SU-DHL-6 (cell line): ENCODE measurements around the gene CLCF1.

ENCODE experiments used
- EZH2phosphoT487 ChIP-seq: fragments of 200-600 bp; sonication (generic), shearing (Covaris generic); conservative IDR thresholded peaks from 2 replicates; pipeline ENCODE4 v1.6.1; 2018; ENCODE audit warnings: mild to moderate bottlenecking, antibody characterized with exemption, low read length, moderate library complexity, mixed read lengths
- TF ChIP-seq, protein P1 (sequence below): fragments of 200-600 bp; sonication (generic); IDR thresholded peaks from one replicate; pipeline ENCODE4 v1.5.1; 2017; ENCODE audit warnings: antibody characterized with exemption, mild to moderate bottlenecking, low read length, moderate library complexity; ENCODE audit not compliant: insufficient read depth, poor library complexity, severe bottlenecking

- TF ChIP-seq, protein P1, sequence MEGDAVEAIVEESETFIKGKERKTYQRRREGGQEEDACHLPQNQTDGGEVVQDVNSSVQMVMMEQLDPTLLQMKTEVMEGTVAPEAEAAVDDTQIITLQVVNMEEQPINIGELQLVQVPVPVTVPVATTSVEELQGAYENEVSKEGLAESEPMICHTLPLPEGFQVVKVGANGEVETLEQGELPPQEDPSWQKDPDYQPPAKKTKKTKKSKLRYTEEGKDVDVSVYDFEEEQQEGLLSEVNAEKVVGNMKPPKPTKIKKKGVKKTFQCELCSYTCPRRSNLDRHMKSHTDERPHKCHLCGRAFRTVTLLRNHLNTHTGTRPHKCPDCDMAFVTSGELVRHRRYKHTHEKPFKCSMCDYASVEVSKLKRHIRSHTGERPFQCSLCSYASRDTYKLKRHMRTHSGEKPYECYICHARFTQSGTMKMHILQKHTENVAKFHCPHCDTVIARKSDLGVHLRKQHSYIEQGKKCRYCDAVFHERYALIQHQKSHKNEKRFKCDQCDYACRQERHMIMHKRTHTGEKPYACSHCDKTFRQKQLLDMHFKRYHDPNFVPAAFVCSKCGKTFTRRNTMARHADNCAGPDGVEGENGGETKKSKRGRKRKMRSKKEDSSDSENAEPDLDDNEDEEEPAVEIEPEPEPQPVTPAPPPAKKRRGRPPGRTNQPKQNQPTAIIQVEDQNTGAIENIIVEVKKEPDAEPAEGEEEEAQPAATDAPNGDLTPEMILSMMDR, result no peak
- TF ChIP-seq EZH2phosphoT487, result no peak
Observed at GRCh38 chr11:67411785-67412152, 38.4 kb upstream of the CLCF1 start.
